Mesenteric fat pad (tissue), 1 donor: Measurements from ENCODE around the gene ZNF423. TPM values are rescaled to one million over a fixed set of nuclear protein-coding genes. Genes with fewer than 3 reads are reported as not detected.

Source experiments
- DNase-seq: peaks from one replicate; pipeline ENCODE4 v3.0.0-alpha.2; 2020; ENCODE audit warnings: low spot score
- total RNA-seq: library from RNA; stranded (reverse); fragmentation: NEBNext Ultra II Directional; extraction: Animal tissue kit (Norgen Biotek cat#: 25700); gene quantifications from one replicate; pipeline ENCODE4 v1.2.1, GENCODE V29; 2021
- donor health status: DM: yes; HTN: yes; CAD: no.

The ZNF423 gene
- total RNA-seq, 1 donor from 2014 or later: 13.5 TPM

- DNase-seq: peak; percentile 47
Measured at GRCh38 chr16:49467540-49468372, 388.2 kb downstream of the ZNF423 start.

- peak; percentile 65 for DNase-seq
Measured at GRCh38 chr16:49466881-49467280, 389.0 kb downstream of the ZNF423 start.

- DNase-seq: peak; percentile 59
Measured at GRCh38 chr16:49466529-49466831, 389.4 kb downstream of the ZNF423 start.

GRCh38 chr16:49465661-49466528, 390.0 kb downstream of the ZNF423 start:
- DNase-seq: peak; percentile 67

- peak; percentile 82 for DNase-seq
Measured at GRCh38 chr16:49464877-49465504, 390.9 kb downstream of the ZNF423 start.

- DNase-seq: peak; percentile 18
Measured at GRCh38 chr16:49464093-49464492, 391.8 kb downstream of the ZNF423 start.

- DNase-seq: peak; percentile 33
Measured at GRCh38 chr16:49463529-49463928, 392.4 kb downstream of the ZNF423 start.

GRCh38 chr16:49462989-49463371, 392.9 kb downstream of the ZNF423 start:
- DNase-seq: peak; percentile 45

- no peak for DNase-seq
Measured at GRCh38 chr16:49462362-49462988, 393.4 kb downstream of the ZNF423 start.

- peak; percentile 82 for DNase-seq
Measured at GRCh38 chr16:49461517-49461951, 394.4 kb downstream of the ZNF423 start.

- DNase-seq: peak; percentile 74
Measured at GRCh38 chr16:49460786-49461470, 395.0 kb downstream of the ZNF423 start.

GRCh38 chr16:49459953-49460735, 395.8 kb downstream of the ZNF423 start:
- peak; percentile 51 for DNase-seq

- peak; percentile 28 for DNase-seq
Measured at GRCh38 chr16:49458656-49459445, 397.1 kb downstream of the ZNF423 start.

- peak; percentile 65 for DNase-seq
Measured at GRCh38 chr16:49458243-49458642, 397.7 kb downstream of the ZNF423 start.

- peak; percentile 39 for DNase-seq
Measured at GRCh38 chr16:49457196-49457595, 398.7 kb downstream of the ZNF423 start.

- DNase-seq: peak; percentile 60
Measured at GRCh38 chr16:49456763-49457162, 399.1 kb downstream of the ZNF423 start.

- peak; percentile 57 for DNase-seq
Measured at GRCh38 chr16:49455991-49456745, 399.7 kb downstream of the ZNF423 start.
